ENCODE data around the gene IFT81.

Gene IFT81

DNA sequence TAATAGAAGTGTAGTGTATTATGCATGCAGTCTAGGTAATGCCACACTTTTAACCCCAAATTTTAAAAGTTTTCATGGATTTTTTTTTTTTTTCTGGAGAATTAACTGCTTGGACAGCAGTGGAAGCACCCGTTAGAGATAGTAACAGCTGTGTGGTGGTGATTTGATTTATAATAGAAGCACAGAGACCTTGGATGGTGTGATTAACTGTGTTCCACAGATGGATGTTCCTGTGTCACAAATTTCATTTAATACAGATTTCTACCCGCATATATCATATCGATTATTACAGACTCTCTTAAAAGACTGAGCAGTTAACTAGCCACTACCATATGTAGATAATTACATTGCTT lies 47.0 kb downstream of the IFT81 start:
- peaks cover 44% of the 10 kb centered on the region for H3K4me1 Mint-ChIP-seq
- peak overlapping the region; percentile 86 to 92 (median 91) for H3K27ac Mint-ChIP-seq
- TF ChIP-seq, protein P1, sequence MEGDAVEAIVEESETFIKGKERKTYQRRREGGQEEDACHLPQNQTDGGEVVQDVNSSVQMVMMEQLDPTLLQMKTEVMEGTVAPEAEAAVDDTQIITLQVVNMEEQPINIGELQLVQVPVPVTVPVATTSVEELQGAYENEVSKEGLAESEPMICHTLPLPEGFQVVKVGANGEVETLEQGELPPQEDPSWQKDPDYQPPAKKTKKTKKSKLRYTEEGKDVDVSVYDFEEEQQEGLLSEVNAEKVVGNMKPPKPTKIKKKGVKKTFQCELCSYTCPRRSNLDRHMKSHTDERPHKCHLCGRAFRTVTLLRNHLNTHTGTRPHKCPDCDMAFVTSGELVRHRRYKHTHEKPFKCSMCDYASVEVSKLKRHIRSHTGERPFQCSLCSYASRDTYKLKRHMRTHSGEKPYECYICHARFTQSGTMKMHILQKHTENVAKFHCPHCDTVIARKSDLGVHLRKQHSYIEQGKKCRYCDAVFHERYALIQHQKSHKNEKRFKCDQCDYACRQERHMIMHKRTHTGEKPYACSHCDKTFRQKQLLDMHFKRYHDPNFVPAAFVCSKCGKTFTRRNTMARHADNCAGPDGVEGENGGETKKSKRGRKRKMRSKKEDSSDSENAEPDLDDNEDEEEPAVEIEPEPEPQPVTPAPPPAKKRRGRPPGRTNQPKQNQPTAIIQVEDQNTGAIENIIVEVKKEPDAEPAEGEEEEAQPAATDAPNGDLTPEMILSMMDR (IDR thresholded peaks at IDR 0.05; ENCODE audit: unreplicated experiment in 3 of 3), result no peak

DNA sequence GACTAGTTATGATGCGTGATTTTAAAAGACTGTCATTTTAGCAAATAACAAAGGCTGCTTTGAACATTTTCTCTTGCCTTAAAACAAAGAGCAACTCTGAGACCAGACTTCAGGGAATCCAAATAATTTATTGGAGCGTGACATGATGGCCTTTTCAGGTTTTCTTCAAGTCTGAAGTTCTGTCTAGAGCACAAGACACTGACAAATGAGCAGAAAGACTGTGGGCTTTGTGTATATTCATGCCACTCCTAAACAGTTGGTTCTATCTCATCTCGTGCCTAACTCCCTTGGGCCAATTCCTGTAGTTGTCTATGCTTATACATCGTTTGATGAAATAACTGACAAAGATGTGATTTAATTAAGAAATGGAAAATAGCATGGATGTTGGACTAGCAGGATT lies 47.5 kb downstream of the IFT81 start:
- Mint-ChIP-seq H3K27me3 (ENCODE audit: low read depth) (no peaks in the 10 kb centered on the region), H3K9me3 (no peaks in the 10 kb centered on the region), H3K4me1 (peaks cover 49% of the 10 kb centered on the region), H3K27ac (peak overlapping the region; percentile 86 to 92 (median 91)), H3K4me3 (peak overlapping the region in 1 of 3 experiments; percentile 57), H3K36me3 (ENCODE audit: low read depth) (peaks cover 63% of the 10 kb centered on the region)
- TF ChIP-seq, protein P1 (IDR thresholded peaks at IDR 0.05; ENCODE audit: unreplicated experiment in 3 of 3), result no peak

More for the DNA sequence above, 47.0 kb downstream of the IFT81 start:
- no peaks in the 10 kb centered on the region for H3K9me3 Mint-ChIP-seq
- H3K36me3 Mint-ChIP-seq (ENCODE audit: low read depth), result peaks cover 61% of the 10 kb centered on the region
- no peaks in the 10 kb centered on the region for H3K27me3 Mint-ChIP-seq (ENCODE audit: low read depth)
- H3K4me3 Mint-ChIP-seq, result peak overlapping the region in 2 of 3 experiments; percentile 26 to 57

DNA sequence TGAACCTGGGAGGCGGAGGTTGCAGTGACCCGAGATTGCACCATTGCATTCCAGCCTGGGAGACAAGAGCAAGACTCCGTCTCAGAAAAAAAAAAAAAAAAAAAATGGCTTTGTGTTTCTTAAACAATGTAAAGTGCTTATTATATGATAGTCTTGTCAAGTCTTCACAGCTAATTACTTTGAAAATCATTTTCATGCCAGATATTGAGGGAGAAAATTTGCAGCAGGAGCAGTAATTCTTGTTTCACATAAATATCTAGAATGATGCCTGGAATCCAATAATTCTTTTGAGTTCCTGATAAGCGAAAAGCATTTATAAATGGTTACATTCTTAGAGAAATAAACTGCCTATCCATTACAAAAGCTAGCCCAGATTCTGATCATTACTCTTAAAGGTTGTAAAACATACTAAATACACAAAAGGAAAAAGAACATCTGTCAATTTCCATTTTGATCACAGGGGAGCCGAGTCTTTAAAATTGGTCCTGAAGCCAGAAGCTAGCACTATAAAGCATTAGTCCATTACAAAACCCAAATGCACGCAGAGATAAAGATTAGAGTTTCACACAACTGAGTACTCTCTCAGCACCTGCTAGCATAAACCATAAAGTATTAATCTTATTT lies 50.3 kb downstream of the IFT81 start:
- Mint-ChIP-seq H3K36me3 (ENCODE audit: low read depth) (peaks cover 43% of the 10 kb centered on the region), H3K27ac (peak overlapping the region; percentile 50 to 69 (median 62)), H3K9me3 (no peaks in the 10 kb centered on the region), H3K27me3 (ENCODE audit: low read depth) (no peaks in the 10 kb centered on the region), H3K4me3 (peak overlapping the region in 1 of 3 experiments; percentile 4), H3K4me1 (peaks cover 47% of the 10 kb centered on the region)
- TF ChIP-seq, protein P1 (IDR thresholded peaks at IDR 0.05; ENCODE audit: unreplicated experiment in 3 of 3), result no peak

DNA sequence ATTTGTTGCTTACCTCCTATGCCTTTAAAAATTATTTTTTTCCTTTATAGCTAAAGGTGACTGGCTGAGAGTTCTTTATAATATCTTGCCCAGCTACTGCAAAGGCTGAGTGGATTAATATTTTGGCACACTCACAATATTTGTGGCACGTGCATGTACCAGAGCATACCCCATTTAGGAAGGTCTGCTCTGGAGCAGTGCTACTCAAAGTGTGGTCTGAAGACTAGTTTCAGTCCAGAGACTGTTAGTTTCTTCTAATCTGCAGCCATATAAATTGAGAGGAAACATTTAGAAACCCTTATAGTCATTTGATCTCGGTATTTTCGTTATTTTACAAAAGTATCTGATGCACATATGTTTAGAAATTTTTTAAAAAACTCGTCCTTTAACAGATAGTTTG lies 51.0 kb downstream of the IFT81 start:
- Mint-ChIP-seq H3K27ac (no peak overlapping the region), H3K27me3 (ENCODE audit: low read depth) (no peaks in the 10 kb centered on the region), H3K4me1 (peaks cover 51% of the 10 kb centered on the region), H3K9me3 (no peaks in the 10 kb centered on the region), H3K36me3 (ENCODE audit: low read depth) (peaks cover 44% of the 10 kb centered on the region), H3K4me3 (no peak overlapping the region)
- TF ChIP-seq, protein P1 (IDR thresholded peaks at IDR 0.05; ENCODE audit: unreplicated experiment in 3 of 3), result no peak

DNA sequence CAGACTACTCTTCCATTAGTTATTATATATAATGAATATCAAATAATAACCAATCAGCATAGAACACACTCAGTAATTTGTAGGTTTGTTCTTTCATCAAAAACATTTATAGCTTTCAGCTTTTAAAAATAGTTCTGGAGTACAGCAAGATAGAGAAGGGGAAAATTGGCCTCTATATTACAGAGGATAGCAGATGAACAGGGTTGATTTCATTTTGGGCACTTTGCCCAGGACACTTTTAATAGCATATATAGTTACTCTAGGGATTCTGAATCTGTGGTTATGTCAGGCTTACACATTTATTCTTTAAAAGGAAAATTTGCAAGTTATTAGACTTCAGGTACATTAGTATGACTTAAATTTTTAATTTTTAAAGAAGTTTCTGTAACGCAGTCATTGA lies 52.6 kb downstream of the IFT81 start:
- Mint-ChIP-seq H3K4me3 (peak overlapping the region in 1 of 3 experiments; percentile 4), H3K27ac (peak overlapping the region; percentile 16 to 60 (median 44)), H3K27me3 (ENCODE audit: low read depth) (no peaks in the 10 kb centered on the region), H3K36me3 (ENCODE audit: low read depth) (peaks cover 38% of the 10 kb centered on the region), H3K4me1 (peaks cover 47% of the 10 kb centered on the region), H3K9me3 (no peaks in the 10 kb centered on the region)
- TF ChIP-seq, protein P1 (IDR thresholded peaks at IDR 0.05; ENCODE audit: unreplicated experiment in 3 of 3), result no peak

DNA sequence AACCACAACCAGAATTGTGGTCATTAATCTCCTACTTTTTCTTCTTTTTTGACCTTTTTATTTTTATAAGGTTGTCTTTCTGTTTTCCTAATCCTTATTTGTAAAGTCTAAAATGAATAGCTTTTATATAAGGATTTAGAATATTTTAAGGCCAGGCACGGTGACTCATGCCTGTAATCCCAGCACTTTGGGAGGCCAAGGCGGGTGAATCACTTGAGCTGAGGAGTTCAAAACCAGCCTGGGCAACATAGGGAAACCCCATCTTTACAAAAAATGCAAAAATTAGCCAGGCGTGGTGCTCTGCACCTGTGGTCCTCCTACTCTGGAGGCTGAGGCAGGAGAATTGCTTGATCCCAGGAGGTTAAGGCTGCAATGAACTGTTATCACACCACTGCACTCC lies 55.1 kb downstream of the IFT81 start:
- Mint-ChIP-seq H3K9me3 (peaks cover under 1% of the 10 kb centered on the region), H3K27ac (no peak overlapping the region), H3K27me3 (ENCODE audit: low read depth) (no peaks in the 10 kb centered on the region), H3K4me1 (peaks cover 43% of the 10 kb centered on the region), H3K4me3 (no peak overlapping the region), H3K36me3 (ENCODE audit: low read depth) (peaks cover 55% of the 10 kb centered on the region)
- TF ChIP-seq, protein P1 (IDR thresholded peaks at IDR 0.05; ENCODE audit: unreplicated experiment in 3 of 3), result no peak
